ENCODE measurements around the gene CCER1. TPM values are rescaled to one million over a fixed set of nuclear protein-coding genes. Genes with fewer than 3 reads are reported as not detected.

CCER1 gene
- total RNA-seq (2021; ENCODE audit: unreplicated experiment) (not detected), Bru-seq, nascent RNA (not detected), BruChase-seq, experiment 1, labeled RNA remaining after a 2-hour chase (not detected), BruChase-seq, experiment 2, labeled RNA remaining after a 6-hour chase (not detected)
- not detected for polyA plus RNA-seq (2012; ENCODE audit: insufficient read length)
- long read RNA-seq = 0 reads

- CTCF ChIA-PET = no interaction called here
- no peak for ATAC-seq
- DNase-seq (ENCODE audit: low read depth, low spot score) = no peak
- Histone ChIP-seq H3K4me1 (ENCODE audit: control insufficient read depth, insufficient read depth, low read length) (no peaks in the 10 kb centered on the region), H3K4me3 (ENCODE audit: low read depth in 2 of 2, low read length in 2 of 2) (no peak within 1 kb of the TSS), H3K27ac (ENCODE audit: low read length) (no peak within 1 kb of the TSS), H3K27me3 (ENCODE audit: control insufficient read depth, insufficient read depth, low read length) (no peaks in the 10 kb centered on the region), H3K36me3 (ENCODE audit: control insufficient read depth, insufficient read depth, low read length) (no peaks in the 10 kb centered on the region), H3K9me3 (ENCODE audit: control insufficient read depth, insufficient read depth, low read depth, low read length) (no peaks in the 10 kb centered on the region)
- BruUV-seq (replicated peaks) = no TSS peak
- in situ Hi-C loops (cut with HindIII; ENCODE audit: low pct_unique_long_range_greater_than_20kb, low sequenced_read_pairs) = no loop called here
- POLR2A ChIA-PET = no interaction called here
- TF ChIP-seq SIN3A (IDR thresholded peaks at IDR 0.05; ENCODE audit: borderline replicate concordance, insufficient read depth, low read depth, low read length) (no peak), CTCF (IDR thresholded peaks at IDR 0.05) (no peak), REST (IDR thresholded peaks at IDR 0.05; ENCODE audit: insufficient read depth in 1 of 2, low read depth in 2 of 2, low read length in 1 of 2) (no peak), POLR2AphosphoS5 (IDR thresholded peaks at IDR 0.05; ENCODE audit: low read depth, low read length) (no peak), TCF7L2 (IDR thresholded peaks at IDR 0.05; ENCODE audit: low read depth, low read length) (no peak)
- intact Hi-C loops (cut with micrococcal nuclease; ENCODE audit: unreplicated experiment) = no loop called here
Observed at GRCh38 chr12:90954921-90955320, at the start of gene CCER1. TSS of gene CCER1 (minus strand) at chr12:90955176. CDS start at chr12:90954742, 434 bp downstream.

- H3K36me3 ChIP-seq (ENCODE audit: control insufficient read depth, insufficient read depth, low read length) = no peaks in the 10 kb centered on the region; the same call in 1 of the 2 replicates
- ATAC-seq = no peak
- TF ChIP-seq SIN3A (IDR thresholded peaks at IDR 0.05; ENCODE audit: borderline replicate concordance, insufficient read depth, low read depth, low read length) = no peak
- no peak for TF ChIP-seq POLR2AphosphoS5 (IDR thresholded peaks at IDR 0.05; ENCODE audit: low read depth, low read length)
- no peak for TF ChIP-seq TCF7L2 (IDR thresholded peaks at IDR 0.05; ENCODE audit: low read depth, low read length)
- no peak for TF ChIP-seq REST (IDR thresholded peaks at IDR 0.05; ENCODE audit: insufficient read depth in 1 of 2, low read depth in 2 of 2, low read length in 1 of 2)
- no peak for TF ChIP-seq CTCF (IDR thresholded peaks at IDR 0.05)
- H3K4me1 ChIP-seq (ENCODE audit: control insufficient read depth, insufficient read depth, low read length) = no peaks in the 10 kb centered on the region
- no TSS peak for BruUV-seq (replicated peaks)
- ChIA-PET CTCF (no interaction called here), POLR2A (no interaction called here)
- H3K27me3 ChIP-seq (ENCODE audit: control insufficient read depth, insufficient read depth, low read length) = no peaks in the 10 kb centered on the region
- no peak overlapping the region for H3K4me3 ChIP-seq (ENCODE audit: low read depth in 2 of 2, low read length in 2 of 2)
- in situ Hi-C loops (cut with HindIII; ENCODE audit: low pct_unique_long_range_greater_than_20kb, low sequenced_read_pairs) = no loop called here
- DNase-seq (ENCODE audit: low read depth, low spot score) = no peak
- intact Hi-C loops (cut with micrococcal nuclease; ENCODE audit: unreplicated experiment) = no loop called here
- H3K9me3 ChIP-seq (ENCODE audit: control insufficient read depth, insufficient read depth, low read depth, low read length) = no peaks in the 10 kb centered on the region
- H3K27ac ChIP-seq (ENCODE audit: low read length) = no peak overlapping the region
Observed at GRCh38 chr12:91003737-91004136, 48.8 kb upstream of the CCER1 start.

All from Panc1 (cell line).